ENCODE data around the gene ATP1A3. TPM values are rescaled to one million over a fixed set of nuclear protein-coding genes. Genes with fewer than 3 reads are reported as not detected.

The ATP1A3 gene
- total RNA-seq, 2 donors from 2014 or later, result 0.69 to 1.0 TPM

GRCh38 chr19:41937525-41938468, 56.2 kb downstream of the ATP1A3 start:
- Mint-ChIP-seq H3K4me3 (no peak overlapping the region), H3K9me3 (peaks cover 2% of the 10 kb centered on the region), H3K27me3 (ENCODE audit: insufficient read depth) (peaks cover 78% of the 10 kb centered on the region), H3K27ac (no peak overlapping the region), H3K4me1 (no peaks in the 10 kb centered on the region), H3K36me3 (ENCODE audit: low read depth) (no peaks in the 10 kb centered on the region)
- Histone ChIP-seq H3K4me3 (ENCODE audit: low read length) (no peak overlapping the region), H3K9ac (ENCODE audit: extremely low read depth, low read length, poor library complexity, severe bottlenecking) (no peak overlapping the region), H3K36me3 (ENCODE audit: control insufficient read depth, insufficient read depth, low read length) (no peaks in the 10 kb centered on the region), H3K27me3 (ENCODE audit: control insufficient read depth, insufficient read depth, low read length, poor library complexity, severe bottlenecking) (peaks cover 79% of the 10 kb centered on the region), H3K9me3 (ENCODE audit: control insufficient read depth, low read length) (no peaks in the 10 kb centered on the region), H3K4me1 (ENCODE audit: control insufficient read depth, insufficient read depth, low read length) (no peaks in the 10 kb centered on the region), H3K27ac (ENCODE audit: low read depth, low read length) (no peak overlapping the region)
- 42 to 69% methylated on average over 7 to 22 of the region's 22 CpGs for WGBS, 2 experiments (ENCODE audit: insufficient coverage in 1 of 2, insufficient read length in 1 of 2)
- DNase-seq, result peak; percentile 59
- TF ChIP-seq CTCF (conservative IDR thresholded peaks at IDR 0.05), result peak; percentile 54

GRCh38 chr19:41936961-41937360, 57.1 kb downstream of the ATP1A3 start:
- Histone ChIP-seq H3K27me3 (ENCODE audit: control insufficient read depth, insufficient read depth, low read length, poor library complexity, severe bottlenecking) (peaks cover 85% of the 10 kb centered on the region), H3K4me3 (ENCODE audit: low read length) (no peak overlapping the region), H3K9ac (ENCODE audit: extremely low read depth, low read length, poor library complexity, severe bottlenecking) (no peak overlapping the region), H3K27ac (ENCODE audit: low read depth, low read length) (no peak overlapping the region), H3K4me1 (ENCODE audit: control insufficient read depth, insufficient read depth, low read length) (no peaks in the 10 kb centered on the region), H3K36me3 (ENCODE audit: control insufficient read depth, insufficient read depth, low read length) (no peaks in the 10 kb centered on the region), H3K9me3 (ENCODE audit: control insufficient read depth, low read length) (no peaks in the 10 kb centered on the region)
- no peak for TF ChIP-seq CTCF (conservative IDR thresholded peaks at IDR 0.05)
- peak; percentile 46 for DNase-seq
- Mint-ChIP-seq H3K27ac (no peak overlapping the region), H3K27me3 (ENCODE audit: insufficient read depth) (peaks cover 82% of the 10 kb centered on the region), H3K4me3 (no peak overlapping the region), H3K4me1 (no peaks in the 10 kb centered on the region), H3K9me3 (no peaks in the 10 kb centered on the region), H3K36me3 (ENCODE audit: low read depth) (no peaks in the 10 kb centered on the region)
- WGBS, 2 experiments (ENCODE audit: insufficient coverage in 1 of 2, insufficient read length in 1 of 2), result 78 to 83% methylated on average over 12 to 15 of the region's 15 CpGs

- H3K4me3 ChIP-seq (ENCODE audit: low read length), result no peak overlapping the region
- H3K27ac ChIP-seq (ENCODE audit: low read depth, low read length), result no peak overlapping the region
- TF ChIP-seq CTCF (conservative IDR thresholded peaks at IDR 0.05), result no peak
- H3K36me3 ChIP-seq (ENCODE audit: control insufficient read depth, insufficient read depth, low read length), result no peaks in the 10 kb centered on the region
- Mint-ChIP-seq H3K27me3 (ENCODE audit: insufficient read depth) (peaks cover 82% of the 10 kb centered on the region), H3K36me3 (ENCODE audit: low read depth) (no peaks in the 10 kb centered on the region), H3K4me3 (no peak overlapping the region), H3K27ac (no peak overlapping the region), H3K4me1 (no peaks in the 10 kb centered on the region), H3K9me3 (no peaks in the 10 kb centered on the region)
- H3K4me1 ChIP-seq (ENCODE audit: control insufficient read depth, insufficient read depth, low read length), result no peaks in the 10 kb centered on the region
- no peak overlapping the region for H3K9ac ChIP-seq (ENCODE audit: extremely low read depth, low read length, poor library complexity, severe bottlenecking)
- DNase-seq, result no peak
- no peaks in the 10 kb centered on the region for H3K9me3 ChIP-seq (ENCODE audit: control insufficient read depth, low read length)
- WGBS, 2 experiments (ENCODE audit: insufficient coverage in 1 of 2, insufficient read length in 1 of 2), result 84 to 90% methylated on average over 3 to 8 of the region's 8 CpGs
- peaks cover 86% of the 10 kb centered on the region for H3K27me3 ChIP-seq (ENCODE audit: control insufficient read depth, insufficient read depth, low read length, poor library complexity, severe bottlenecking)
Measured at GRCh38 chr19:41936416-41936850, 57.6 kb downstream of the ATP1A3 start.
